ENCODE results near the gene POLH.

GRCh38 chr6:43645613-43645964 is 69.6 kb downstream of the POLH start:
- TF ChIP-seq ATF7 (IDR thresholded peaks at IDR 0.05; ENCODE audit: low read depth) (no peak), YY1 (IDR thresholded peaks at IDR 0.05; ENCODE audit: low read depth, low read length) (no peak)
- TF ChIP-seq, protein P1, sequence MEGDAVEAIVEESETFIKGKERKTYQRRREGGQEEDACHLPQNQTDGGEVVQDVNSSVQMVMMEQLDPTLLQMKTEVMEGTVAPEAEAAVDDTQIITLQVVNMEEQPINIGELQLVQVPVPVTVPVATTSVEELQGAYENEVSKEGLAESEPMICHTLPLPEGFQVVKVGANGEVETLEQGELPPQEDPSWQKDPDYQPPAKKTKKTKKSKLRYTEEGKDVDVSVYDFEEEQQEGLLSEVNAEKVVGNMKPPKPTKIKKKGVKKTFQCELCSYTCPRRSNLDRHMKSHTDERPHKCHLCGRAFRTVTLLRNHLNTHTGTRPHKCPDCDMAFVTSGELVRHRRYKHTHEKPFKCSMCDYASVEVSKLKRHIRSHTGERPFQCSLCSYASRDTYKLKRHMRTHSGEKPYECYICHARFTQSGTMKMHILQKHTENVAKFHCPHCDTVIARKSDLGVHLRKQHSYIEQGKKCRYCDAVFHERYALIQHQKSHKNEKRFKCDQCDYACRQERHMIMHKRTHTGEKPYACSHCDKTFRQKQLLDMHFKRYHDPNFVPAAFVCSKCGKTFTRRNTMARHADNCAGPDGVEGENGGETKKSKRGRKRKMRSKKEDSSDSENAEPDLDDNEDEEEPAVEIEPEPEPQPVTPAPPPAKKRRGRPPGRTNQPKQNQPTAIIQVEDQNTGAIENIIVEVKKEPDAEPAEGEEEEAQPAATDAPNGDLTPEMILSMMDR (IDR thresholded peaks at IDR 0.05 in 2 of 3, conservative IDR thresholded peaks at IDR 0.05 in 1 of 3; ENCODE audit: control insufficient read depth in 2 of 3, extremely low read depth in 1 of 3, insufficient read depth in 1 of 3, low read depth in 3 of 3, low read length in 3 of 3) = no peak
